ENCODE data around the gene NFE2.

Gene NFE2

GRCh38 chr12:54306925-54307741, 6.3 kb upstream of the NFE2 start:
- DNase-seq (ENCODE audit: low read depth in 2 of 3, low spot score in 2 of 3) = no peak

DNA sequence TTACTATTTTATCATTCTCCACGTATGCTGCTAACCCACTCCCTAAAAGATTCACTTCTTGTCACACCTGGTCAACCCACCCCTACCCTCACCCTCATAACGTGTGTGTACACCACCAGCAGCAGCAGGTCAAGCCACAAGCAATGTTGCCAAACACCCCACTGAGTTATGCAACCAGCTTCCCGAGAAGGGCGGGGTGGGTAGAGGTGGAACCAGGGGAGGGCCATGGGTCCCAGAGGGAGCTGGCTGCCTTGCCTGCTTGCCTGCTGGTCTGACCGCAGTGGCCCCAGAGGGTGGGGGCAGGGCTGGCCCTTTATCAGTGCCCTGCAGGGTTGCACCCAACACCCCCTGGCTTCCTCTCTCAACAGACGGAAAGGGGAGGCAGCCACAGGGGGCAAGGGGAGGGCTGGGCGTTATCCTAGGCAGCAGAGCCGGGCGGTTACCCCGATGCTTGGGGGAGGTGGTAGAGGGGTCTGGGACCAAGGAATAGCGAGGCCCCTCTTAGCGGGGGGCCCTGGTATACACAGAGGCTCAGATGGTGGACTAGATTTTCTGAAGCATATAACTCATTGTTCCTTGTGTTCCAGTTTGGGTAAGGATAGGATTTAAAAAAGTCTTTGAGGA, 3.5 kb upstream of the NFE2 start:
- DNase-seq (ENCODE audit: low read depth in 2 of 3, low spot score in 2 of 3) = no peak

GRCh38 chr12:54303640-54304039, 2.8 kb upstream of the NFE2 start:
- no peak for DNase-seq (ENCODE audit: low read depth in 2 of 3, low spot score in 2 of 3)

DNA sequence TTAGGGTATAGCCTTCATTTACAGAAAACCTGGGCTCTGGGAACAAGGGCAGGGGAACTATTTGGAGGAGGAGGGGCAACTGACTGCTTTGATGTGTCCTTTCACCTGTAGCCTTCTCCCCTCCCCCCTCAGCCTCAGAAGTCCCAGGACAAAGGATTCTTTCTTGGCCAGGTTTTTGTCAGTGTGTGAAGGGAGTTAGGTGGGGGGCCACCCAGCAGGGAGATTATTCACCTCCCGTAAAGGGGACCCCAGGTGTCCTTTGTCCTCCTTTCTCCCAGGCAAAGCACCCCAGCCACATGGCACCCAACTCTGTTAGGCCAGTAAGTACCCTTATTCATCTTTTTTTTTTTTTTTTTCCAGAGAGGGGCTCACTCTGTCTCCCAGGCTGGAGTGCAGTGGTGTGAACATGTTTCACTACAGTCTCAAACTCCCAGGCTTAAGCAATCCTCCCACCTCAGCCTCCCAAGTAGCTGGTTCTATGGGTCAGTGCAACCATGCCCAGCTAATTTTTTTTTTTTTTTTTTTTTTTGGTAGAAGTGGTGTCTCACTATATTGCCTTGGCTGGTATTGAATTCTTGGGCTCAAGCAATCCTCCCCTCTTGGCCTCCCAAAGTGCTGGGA, 723 bp upstream of the NFE2 start:
- no peak for DNase-seq (ENCODE audit: low read depth in 2 of 3, low spot score in 2 of 3)

GRCh38 chr12:54300225-54300731, 537 bp downstream of the NFE2 start:
- no peak for DNase-seq (ENCODE audit: low read depth in 2 of 3, low spot score in 2 of 3)

GRCh38 chr12:54299515-54300224, 1.1 kb downstream of the NFE2 start:
- no peak for DNase-seq (ENCODE audit: low read depth in 2 of 3, low spot score in 2 of 3)

- DNase-seq (ENCODE audit: low read depth in 2 of 3, low spot score in 2 of 3) = no peak
Observed at GRCh38 chr12:54298904-54299303, 1.9 kb downstream of the NFE2 start.

- no peak for DNase-seq (ENCODE audit: low read depth in 2 of 3, low spot score in 2 of 3)
Observed at GRCh38 chr12:54296393-54297099, 4.3 kb downstream of the NFE2 start.

DNA sequence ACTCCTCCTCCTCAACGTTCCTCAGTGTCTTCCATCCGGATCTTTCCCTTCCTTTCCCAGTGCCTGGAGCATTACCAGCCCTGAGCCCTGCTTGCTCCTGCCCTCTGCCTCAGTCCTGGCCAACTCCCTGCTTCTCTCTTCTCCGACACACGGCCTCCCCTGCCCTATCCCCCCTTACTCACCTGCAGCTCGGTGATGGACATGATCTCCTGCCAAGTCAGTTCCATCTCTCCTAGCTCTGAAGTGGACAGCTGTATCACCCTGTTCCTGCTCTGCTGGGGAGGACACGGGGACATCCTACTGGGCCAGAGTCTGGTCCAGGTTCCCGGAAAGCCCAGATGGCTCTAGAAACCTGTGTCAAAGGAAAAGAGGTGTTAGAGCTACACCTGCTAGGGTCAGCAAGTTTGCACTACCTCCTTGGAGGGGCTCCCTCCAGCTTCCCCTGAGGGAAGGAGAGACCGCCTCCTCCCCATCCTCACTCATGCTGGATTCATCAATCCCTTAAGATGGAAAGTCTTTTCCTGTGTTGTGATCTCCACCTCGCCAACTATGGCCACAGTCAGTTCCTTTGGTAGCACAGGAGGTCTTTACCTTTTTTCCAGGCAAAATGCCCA, 5.8 kb downstream of the NFE2 start:
- no peak for DNase-seq (ENCODE audit: low read depth in 2 of 3, low spot score in 2 of 3)

DNA sequence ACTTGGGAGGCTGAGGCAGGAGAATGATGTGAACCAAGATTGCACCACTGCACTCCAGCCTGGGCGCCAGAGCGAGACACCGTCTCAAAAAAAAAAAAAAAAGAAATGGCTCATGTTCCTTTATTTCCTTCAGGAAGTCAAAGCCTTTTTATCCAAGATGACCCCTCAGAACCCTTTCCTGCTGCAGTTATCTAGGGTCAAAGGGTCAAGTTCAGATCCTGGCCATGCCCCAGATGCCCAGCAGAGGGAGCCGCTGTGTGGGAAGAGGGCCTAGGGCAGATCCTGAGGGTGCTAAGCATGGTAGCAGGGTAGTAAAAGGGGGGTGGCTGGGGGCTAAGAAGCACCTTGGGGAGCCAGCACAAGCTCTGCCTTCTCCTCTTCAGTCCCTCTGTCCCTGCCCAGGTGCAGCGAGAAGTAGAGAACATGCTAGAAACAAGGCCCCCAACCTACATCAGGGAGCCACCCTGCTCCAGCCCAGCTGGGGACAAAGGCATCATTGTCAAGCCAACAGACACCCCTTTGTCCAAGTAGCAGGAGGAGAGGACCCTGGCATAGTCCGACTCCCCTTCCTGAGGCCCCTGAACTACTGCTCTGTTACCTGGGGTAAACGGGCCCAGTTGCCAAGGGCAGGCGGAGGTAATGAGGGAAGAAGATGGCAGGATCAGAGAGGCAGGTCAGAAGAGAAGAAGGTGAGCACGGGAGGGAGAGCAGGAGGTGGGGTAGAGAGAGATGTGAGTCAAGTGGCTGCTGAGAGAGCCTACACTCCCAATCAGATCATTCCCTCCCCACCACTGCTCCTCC, 6.5 kb downstream of the NFE2 start:
- DNase-seq (ENCODE audit: low read depth in 2 of 3, low spot score in 2 of 3) = no peak

DNA sequence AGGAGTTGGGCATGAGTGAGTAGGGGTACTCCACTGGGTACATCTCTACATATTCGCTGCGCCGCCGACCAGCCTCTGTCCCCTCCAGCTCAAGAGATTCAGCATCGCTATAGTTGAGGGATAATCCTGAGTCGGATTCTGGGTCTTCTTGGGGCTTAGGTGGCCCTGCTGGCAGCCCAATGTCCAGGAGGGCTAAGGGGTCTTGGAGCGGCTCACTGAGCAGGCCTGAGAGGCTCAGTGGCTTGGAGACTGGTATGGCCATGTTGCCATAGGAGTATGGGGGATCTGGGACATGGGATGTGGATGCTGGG, 7.9 kb downstream of the NFE2 start:
- DNase-seq (ENCODE audit: low read depth in 2 of 3, low spot score in 2 of 3) = no peak

DNA sequence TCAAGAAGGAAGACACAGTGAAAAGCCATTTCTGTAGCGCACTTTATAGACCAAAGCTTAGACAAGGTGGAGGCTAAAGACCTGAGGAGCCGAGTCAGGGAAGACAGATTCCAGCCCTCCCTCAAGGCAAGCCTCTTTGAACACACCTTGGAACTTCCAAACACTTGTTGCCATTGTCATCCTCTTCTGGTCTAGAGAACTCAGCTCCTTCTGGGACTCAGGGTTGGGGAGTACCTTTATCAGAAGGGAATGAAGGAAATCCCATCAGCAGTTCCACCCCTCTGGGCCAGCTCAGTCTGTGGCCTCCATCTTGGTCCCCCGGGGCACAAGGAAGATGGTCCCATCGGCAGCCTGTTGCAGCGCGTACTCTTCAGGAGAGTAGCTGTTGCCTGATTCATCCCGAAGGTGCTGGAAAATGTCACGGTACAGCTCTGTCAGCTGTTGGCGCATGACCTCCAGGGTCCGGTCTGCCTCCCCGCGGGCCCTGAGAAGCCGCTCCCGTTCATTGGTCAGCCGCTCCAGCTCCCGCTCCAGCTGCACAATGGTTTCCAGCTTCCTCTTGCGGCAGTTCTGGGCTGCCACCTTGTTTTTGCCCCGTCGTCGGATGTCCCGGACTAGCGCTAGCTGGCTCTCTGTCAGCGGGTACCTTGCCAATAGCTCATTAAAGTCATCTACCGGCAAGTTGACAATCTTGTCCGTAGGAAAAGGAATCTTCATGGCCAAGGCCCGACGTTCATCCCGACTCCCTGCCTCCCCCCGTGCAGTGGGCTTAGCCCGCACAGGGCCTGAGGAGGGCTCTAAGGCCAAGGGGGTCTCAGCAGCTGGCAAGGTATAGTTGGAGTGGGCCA, 8.5 kb downstream of the NFE2 start:
- no peak for DNase-seq (ENCODE audit: low read depth in 2 of 3, low spot score in 2 of 3)

DNA sequence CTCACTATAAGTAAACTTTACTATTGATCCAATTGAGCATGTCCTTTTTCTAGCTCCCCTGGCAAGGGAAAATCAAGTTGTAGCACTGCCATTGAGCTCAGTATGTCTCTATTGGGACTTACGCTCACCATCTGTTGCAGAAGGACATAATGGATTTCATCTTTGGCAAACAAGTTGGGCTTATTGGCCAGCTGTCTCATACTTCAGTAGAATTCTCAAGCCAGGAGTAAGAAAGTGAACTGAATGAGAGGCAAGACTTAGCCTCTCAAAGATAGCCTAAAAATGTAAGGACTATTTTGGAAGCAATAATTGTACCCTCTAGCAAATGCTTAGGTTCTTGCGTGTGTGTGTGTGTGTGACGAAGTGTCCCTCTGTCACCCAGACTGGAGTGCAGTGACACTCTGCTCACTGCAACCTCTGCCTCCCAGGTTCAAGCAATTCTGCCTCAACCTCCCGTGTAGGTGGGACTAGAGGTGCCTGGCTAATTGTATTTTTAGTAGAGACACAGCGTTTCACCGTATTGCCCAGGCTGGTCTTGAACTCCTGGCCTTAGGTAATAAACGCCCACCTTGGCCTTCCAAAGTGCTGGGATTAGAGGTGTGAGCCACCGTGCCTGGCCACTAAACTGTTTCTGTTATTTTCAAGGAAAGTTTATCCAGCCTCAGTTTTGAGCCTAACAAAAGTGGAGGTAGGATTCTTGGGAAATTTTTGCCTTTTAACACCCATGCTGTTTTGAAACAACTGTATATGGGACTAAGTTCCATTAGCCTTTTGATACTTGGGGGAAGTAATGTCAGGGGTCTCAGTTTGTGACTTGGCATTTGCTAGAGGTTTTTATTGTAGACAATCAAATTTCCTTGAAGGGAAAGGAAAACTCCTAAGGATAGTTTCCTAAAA, 13.3 kb downstream of the NFE2 start:
- DNase-seq (ENCODE audit: low read depth in 2 of 3, low spot score in 2 of 3) = no peak

DNA sequence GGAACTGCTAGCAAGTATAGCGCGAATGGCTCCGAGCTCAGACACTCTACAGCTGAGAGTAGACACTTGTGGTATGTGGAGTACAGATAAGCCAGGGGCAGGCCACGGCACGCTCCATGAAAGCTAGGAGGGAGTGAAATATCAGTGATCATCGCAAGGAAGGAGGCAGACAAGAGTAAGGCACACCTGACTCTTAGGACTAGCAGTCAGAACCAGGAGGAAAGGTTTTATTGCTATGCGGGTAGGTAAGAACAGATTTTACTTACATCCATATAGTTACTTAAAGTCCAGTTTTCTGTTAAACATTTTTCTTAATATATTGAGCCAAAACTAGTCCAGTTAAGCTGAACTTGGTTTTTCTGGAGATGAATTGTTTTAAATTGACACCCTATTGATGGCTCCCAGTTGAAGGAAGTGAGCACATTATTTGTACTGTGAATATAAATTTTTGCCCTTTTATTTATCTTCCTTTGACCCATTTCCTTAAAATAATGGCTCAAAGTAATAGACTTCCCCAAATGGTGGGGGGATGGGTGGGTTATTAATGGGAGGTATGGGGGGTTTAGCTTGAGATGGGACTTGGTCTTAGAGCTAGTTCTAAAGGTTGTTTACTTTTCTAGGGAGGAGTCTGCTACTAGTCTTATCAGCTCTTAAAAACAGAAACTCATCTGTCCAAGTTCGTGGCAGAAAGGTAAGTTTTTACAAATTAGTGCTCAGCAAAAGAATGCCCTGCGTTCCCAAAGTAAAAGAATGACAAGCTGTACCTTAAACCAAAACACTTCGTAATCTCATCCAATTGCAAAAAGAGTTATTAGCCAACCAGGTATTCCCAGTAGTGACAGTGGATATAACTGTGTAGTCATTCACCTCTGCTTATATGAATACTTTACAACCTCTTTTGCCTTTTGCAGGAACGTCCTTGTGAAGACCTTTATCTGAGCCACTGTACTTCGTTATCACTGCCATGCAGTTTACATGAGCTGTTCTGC, 14.5 kb downstream of the NFE2 start:
- DNase-seq (ENCODE audit: low read depth in 2 of 3, low spot score in 2 of 3) = no peak

DNA sequence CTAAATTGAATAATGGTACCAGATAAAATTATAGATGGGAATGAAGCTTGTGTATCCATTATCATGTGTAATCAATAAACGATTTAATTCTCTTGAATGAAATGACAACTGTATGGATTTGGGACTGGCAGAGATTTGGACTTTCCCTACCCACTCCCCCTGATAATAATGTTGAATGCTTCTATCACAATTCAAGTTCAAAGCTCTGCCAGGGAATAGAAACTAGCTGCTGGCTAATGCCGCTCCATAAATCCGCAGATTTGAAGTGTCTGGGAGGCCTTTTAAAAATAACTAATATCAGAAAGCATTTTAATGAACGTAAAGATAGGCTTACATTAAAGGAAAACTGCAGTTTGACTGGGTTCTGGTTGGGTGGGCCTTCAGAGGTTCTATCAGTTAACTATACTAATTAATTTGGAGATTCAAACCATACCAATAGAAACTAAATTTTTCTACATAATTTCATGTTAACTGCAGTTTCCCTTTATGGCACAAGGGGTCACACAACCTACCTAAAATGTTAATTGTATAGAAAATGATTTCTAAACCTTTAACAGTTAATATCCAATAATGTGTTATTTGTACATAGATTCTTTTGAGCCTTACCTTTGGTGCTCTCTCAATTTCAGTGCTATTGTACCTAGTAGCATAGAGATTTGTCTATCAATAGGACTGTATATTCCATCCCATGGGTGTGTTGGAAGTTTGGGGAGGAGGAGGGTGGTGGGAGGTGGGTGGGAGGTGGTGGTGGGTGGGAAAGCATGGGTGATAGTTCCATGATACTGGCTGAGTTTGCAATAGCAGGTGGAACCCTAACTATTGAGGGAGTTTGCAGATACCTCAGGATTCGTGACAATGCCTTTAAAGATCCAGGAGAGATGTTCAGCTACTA, 15.4 kb downstream of the NFE2 start:
- no peak for DNase-seq (ENCODE audit: low read depth in 2 of 3, low spot score in 2 of 3)
